Measurements from ENCODE around the gene TTC39B. TPM values are rescaled to one million over a fixed set of nuclear protein-coding genes. Genes with fewer than 3 reads are reported as not detected.
A peak's percentile ranks its signal among the peaks of the same experiment; 100 is the strongest.

Gene TTC39B
- total and polyA plus RNA-seq, 2 of the 8 experiments (the other 6 are each of a cell fraction or from before 2014, with no cell fraction given): 1.6 to 10.9 TPM

DNA sequence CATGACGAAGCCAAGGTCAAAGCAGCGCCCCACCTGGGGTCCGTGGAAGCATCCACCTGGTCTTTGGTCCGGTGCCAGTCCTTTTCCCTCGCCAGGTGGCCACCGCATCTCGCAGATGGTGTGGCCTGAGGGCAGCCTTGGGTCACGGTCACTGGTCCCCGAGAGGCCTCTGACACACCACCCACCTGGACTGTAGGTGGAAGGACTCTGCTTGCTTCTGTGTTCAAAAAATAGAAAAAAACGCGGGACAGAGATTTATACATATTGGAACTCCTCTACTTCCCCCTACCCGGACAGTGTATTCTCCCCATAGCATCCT is 466 bp upstream of the TTC39B start:
- H3K9ac ChIP-seq (replicated peaks in 1 of 4; ENCODE audit: extremely low read depth in 1 of 4, low read depth in 3 of 4, low read length in 3 of 4): peak overlapping the region in 1 of 4 experiments; percentile 14; a peak in 1 of 7 replicates
- no peaks in the 10 kb centered on the region for H4K20me1 ChIP-seq (replicated peaks in 1 of 2; ENCODE audit: control insufficient read depth in 1 of 2, insufficient read depth in 2 of 2, low read length in 2 of 2)
- no peak overlapping the region for H2BK12ac ChIP-seq (ENCODE audit: low read depth, low read length)
- H3K14ac ChIP-seq (ENCODE audit: insufficient read length): no peak overlapping the region
- WGBS, 2 experiments (ENCODE audit: extremely low coverage in 1 of 2, insufficient coverage in 1 of 2, insufficient read length in 1 of 2, insufficient replicate concordance in 2 of 2, low coverage in 1 of 2, low lambda C conversion rate in 2 of 2, missing lambda C conversion rate in 1 of 2): 28% methylated on average over 12 of the region's 12 CpGs; no CpG with 5 or more reads in 1 of the 2 experiments
- no peak overlapping the region for H2BK5ac ChIP-seq (ENCODE audit: low read depth, low read length)
- H2AK5ac ChIP-seq (ENCODE audit: low read depth, low read length): no peak overlapping the region
- no peak overlapping the region for H3K56ac ChIP-seq (replicated peaks; ENCODE audit: insufficient read length, low read depth, low read length)
- peak overlapping the region; percentile 39 for H4K91ac ChIP-seq (replicated peaks; ENCODE audit: insufficient read length, low read length)
- FAIRE-seq: no peak
- no peak overlapping the region for H3K27ac ChIP-seq (ENCODE audit: low read depth, low read length)
- H4K8ac ChIP-seq (ENCODE audit: extremely low read depth, insufficient read depth, low read length): no peak overlapping the region
- H3K4me3 ChIP-seq (ENCODE audit: extremely low read depth in 1 of 4, insufficient read depth in 2 of 4, low read depth in 3 of 4, low read length in 4 of 4): peak overlapping the region; percentile 10 to 76 (median 33); a peak in 5 of 8 replicates
- H3K4me2 ChIP-seq (ENCODE audit: insufficient read depth in 1 of 2, low read depth in 2 of 2, low read length in 2 of 2): peak overlapping the region; percentile 82 to 87
- DNase-seq (ENCODE audit: low read depth in 1 of 2, low spot score in 2 of 2): no peak
- H3K79me2 ChIP-seq (ENCODE audit: control insufficient read depth in 1 of 2, insufficient read depth in 2 of 2, low read length in 2 of 2): no peaks in the 10 kb centered on the region; a peak in 1 of 4 replicates
- no peaks in the 10 kb centered on the region for H3K36me3 ChIP-seq (ENCODE audit: control insufficient read depth in 2 of 4, insufficient read depth in 4 of 4, low read length in 3 of 4)
- H3K23me2 ChIP-seq (ENCODE audit: low read depth, low read length): peaks cover 9% of the 10 kb centered on the region
- H3K23ac ChIP-seq (ENCODE audit: insufficient read length): no peak overlapping the region
- no peaks in the 10 kb centered on the region for H3K9me3 ChIP-seq (ENCODE audit: insufficient read depth in 2 of 2, low read depth in 1 of 2, low read length in 1 of 2)
- 0 out of 2 replicates have a peak overlapping the region, but pooled peaks have one; percentile 80 for H3K18ac ChIP-seq (ENCODE audit: extremely low read depth, low read length)
- H3K4me1 ChIP-seq (replicated peaks in 1 of 4; ENCODE audit: control insufficient read depth in 3 of 4, insufficient read depth in 4 of 4, low read length in 3 of 4): peaks cover 0 to 7% (median 0%) of the 10 kb centered on the region in 4 experiments; a peak in 2 of 7 replicates
- POLR2A ChIA-PET (ENCODE audit: partially characterized antibody): interaction anchor here (0.6 to 2.8 kb wide), 9 partner anchors 9 to 205 kb away, joined by 3 to 8 read pairs (median 3); no protein-coding TSS in a partner anchor
- no peak overlapping the region for H2BK120ac ChIP-seq (replicated peaks; ENCODE audit: low read depth, low read length)
- no peak overlapping the region for H3K4ac ChIP-seq (replicated peaks; ENCODE audit: insufficient read length, low read depth, low read length)
- H3K27me3 ChIP-seq (replicated peaks in 1 of 4; ENCODE audit: control insufficient read depth in 3 of 4, extremely low read depth in 1 of 4, insufficient read depth in 3 of 4, low read length in 3 of 4): no peaks in the 10 kb centered on the region
- no peak overlapping the region; the same call in 1 of the 2 replicates for H2BK15ac ChIP-seq (ENCODE audit: low read length)
- H2AFZ ChIP-seq (ENCODE audit: low read length): peak overlapping the region; percentile 92; the same call in 1 of the 2 replicates
- CTCF ChIA-PET (ENCODE audit: partially characterized antibody): interaction anchor here (0.9 to 1.9 kb wide), 5 partner anchors 23 to 108 kb away, joined by 3 to 7 read pairs (median 3); no protein-coding TSS in a partner anchor
- H2BK20ac ChIP-seq (ENCODE audit: low read length): no peak overlapping the region
- H3K79me1 ChIP-seq (ENCODE audit: low read depth, low read length): no peaks in the 10 kb centered on the region
- peak overlapping the region; percentile 28 for H4K5ac ChIP-seq (ENCODE audit: insufficient read length, low read depth, low read length)
- TF ChIP-seq, protein P1, sequence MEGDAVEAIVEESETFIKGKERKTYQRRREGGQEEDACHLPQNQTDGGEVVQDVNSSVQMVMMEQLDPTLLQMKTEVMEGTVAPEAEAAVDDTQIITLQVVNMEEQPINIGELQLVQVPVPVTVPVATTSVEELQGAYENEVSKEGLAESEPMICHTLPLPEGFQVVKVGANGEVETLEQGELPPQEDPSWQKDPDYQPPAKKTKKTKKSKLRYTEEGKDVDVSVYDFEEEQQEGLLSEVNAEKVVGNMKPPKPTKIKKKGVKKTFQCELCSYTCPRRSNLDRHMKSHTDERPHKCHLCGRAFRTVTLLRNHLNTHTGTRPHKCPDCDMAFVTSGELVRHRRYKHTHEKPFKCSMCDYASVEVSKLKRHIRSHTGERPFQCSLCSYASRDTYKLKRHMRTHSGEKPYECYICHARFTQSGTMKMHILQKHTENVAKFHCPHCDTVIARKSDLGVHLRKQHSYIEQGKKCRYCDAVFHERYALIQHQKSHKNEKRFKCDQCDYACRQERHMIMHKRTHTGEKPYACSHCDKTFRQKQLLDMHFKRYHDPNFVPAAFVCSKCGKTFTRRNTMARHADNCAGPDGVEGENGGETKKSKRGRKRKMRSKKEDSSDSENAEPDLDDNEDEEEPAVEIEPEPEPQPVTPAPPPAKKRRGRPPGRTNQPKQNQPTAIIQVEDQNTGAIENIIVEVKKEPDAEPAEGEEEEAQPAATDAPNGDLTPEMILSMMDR (IDR thresholded peaks at IDR 0.05; ENCODE audit: control extremely low read depth in 1 of 3, insufficient read depth in 1 of 3, low read depth in 1 of 3, low read length in 3 of 3): peak in 1 of 3 experiments; percentile 10; a peak in 1 of 4 replicates
- no peak for TF ChIP-seq FOSL1 (IDR thresholded peaks at IDR 0.05; ENCODE audit: insufficient read depth, low read depth, low read length)
- TF ChIP-seq EP300 (IDR thresholded peaks at IDR 0.05; ENCODE audit: borderline replicate concordance in 1 of 2, low read depth in 2 of 2, low read length in 2 of 2): no peak
- TF ChIP-seq CEBPB (IDR thresholded peaks at IDR 0.05; ENCODE audit: low read depth, low read length): no peak
- TF ChIP-seq, protein P2, sequence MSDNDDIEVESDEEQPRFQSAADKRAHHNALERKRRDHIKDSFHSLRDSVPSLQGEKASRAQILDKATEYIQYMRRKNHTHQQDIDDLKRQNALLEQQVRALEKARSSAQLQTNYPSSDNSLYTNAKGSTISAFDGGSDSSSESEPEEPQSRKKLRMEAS (IDR thresholded peaks at IDR 0.05): no peak
- no peak for TF ChIP-seq MAFK (IDR thresholded peaks at IDR 0.05; ENCODE audit: low read depth, low read length)
- peak in 1 of 2 experiments; percentile 21; a peak in 1 of 4 replicates for TF ChIP-seq RAD21 (IDR thresholded peaks at IDR 0.05 in 1 of 2, conservative IDR thresholded peaks at IDR 0.05 in 1 of 2; ENCODE audit: low read depth in 2 of 2, low read length in 2 of 2)
- no peak for TF ChIP-seq JUN (IDR thresholded peaks at IDR 0.05; ENCODE audit: low read depth, low read length)
- no peak for TF ChIP-seq YY1 (IDR thresholded peaks at IDR 0.05; ENCODE audit: low read depth, low read length)
- no peak for TF ChIP-seq SUZ12 (IDR thresholded peaks at IDR 0.05; ENCODE audit: low read length)

Measured in H1 (cell line).